OCI-LY1 (cell line): Measurements from ENCODE around the gene OXT.

Source experiments
- CTCF ChIP-seq: fragments of 200-600 bp; sonication (generic), shearing (Covaris generic); IDR thresholded peaks from 2 replicates; pipeline ENCODE4 v1.5.1; 2017; ENCODE audit warnings: mild to moderate bottlenecking, antibody characterized with exemption, low read length, moderate library complexity, mixed read lengths
- EZH2 ChIP-seq: fragments of 200-600 bp; sonication (generic), shearing (Covaris generic); IDR thresholded peaks from 2 replicates; pipeline ENCODE4 v1.8.0; 2017; ENCODE audit warnings: borderline replicate concordance, mixed run types, mild to moderate bottlenecking, antibody characterized with exemption, low read length, moderate library complexity, mixed read lengths

DNA sequence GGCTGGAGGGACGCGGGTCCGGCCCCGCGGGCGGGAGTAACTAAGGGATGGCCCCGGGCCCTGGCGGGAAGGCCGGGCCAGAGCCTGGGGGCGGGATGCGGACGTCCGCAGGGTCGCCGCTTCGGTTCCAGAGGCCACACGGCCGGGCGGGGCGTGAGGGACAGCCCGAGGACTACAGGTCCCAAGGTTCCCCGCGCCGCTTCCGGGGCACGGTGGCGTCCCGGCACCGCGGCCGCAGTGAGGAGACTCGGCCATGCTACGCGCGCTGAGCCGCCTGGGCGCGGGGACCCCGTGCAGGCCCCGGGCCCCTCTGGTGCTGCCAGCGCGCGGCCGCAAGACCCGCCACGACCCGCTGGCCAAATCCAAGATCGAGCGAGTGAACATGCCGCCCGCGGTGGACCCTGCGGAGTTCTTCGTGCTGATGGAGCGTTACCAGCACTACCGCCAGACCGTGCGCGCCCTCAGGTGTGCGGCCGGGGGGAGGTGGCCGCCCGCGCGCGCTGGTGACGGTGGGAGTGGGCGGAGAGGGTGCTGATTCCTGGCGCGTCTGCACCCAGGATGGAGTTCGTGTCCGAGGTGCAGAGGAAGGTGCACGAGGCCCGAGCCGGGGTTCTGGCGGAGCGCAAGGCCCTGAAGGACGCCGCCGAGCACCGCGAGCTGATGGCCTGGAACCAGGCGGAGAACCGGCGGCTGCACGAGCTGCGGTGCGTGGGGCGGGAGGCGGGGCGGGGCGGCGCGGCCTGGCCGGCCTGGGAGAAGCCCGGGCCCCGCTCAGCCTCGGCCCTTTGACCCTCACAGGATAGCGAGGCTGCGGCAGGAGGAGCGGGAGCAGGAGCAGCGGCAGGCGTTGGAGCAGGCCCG is 25.4 kb upstream of the OXT start, which contains the start of gene MRPS26:
- TF ChIP-seq CTCF, result no peak
- no peak for TF ChIP-seq EZH2
